ENCODE results near the gene TBC1D22A. TPM values are rescaled to one million over a fixed set of nuclear protein-coding genes. Genes with fewer than 3 reads are reported as not detected.
A peak's percentile ranks its signal among the peaks of the same experiment; 100 is the strongest.

Gene TBC1D22A
- total RNA-seq, 1 experiment from 2014 or later: 26.0 TPM

- peaks cover 6% of the 10 kb centered on the region for H3K36me3 Mint-ChIP-seq (ENCODE audit: insufficient read depth, unreplicated experiment)
- H3K9me3 Mint-ChIP-seq (ENCODE audit: unreplicated experiment): no peaks in the 10 kb centered on the region
- peaks cover 13% of the 10 kb centered on the region for H3K4me1 Mint-ChIP-seq (ENCODE audit: insufficient read depth, unreplicated experiment)
- H3K4me3 Mint-ChIP-seq (ENCODE audit: unreplicated experiment): no peak overlapping the region
- H3K27ac Mint-ChIP-seq (ENCODE audit: low read depth, unreplicated experiment): peak overlapping the region; percentile 63
- no TSS peak for BruUV-seq (replicated peaks)
- POLR2A ChIA-PET: interaction anchor here (0.5 to 1.3 kb wide), 3 partner anchors 121 to 378 kb away, joined by 3 to 4 read pairs (median 3); no protein-coding TSS in a partner anchor
- intact Hi-C loops (cut with micrococcal nuclease): no loop called here
- no peak for DNase-seq (ENCODE audit: unreplicated experiment)
- CTCF ChIA-PET: interaction anchor here (0.9 to 1.0 kb wide), 2 partner anchors 10 to 22 kb away, joined by 3 read pairs; no protein-coding TSS in a partner anchor
- H3K27me3 Mint-ChIP-seq (ENCODE audit: insufficient read depth, unreplicated experiment): no peaks in the 10 kb centered on the region
- TF ChIP-seq, protein P1, sequence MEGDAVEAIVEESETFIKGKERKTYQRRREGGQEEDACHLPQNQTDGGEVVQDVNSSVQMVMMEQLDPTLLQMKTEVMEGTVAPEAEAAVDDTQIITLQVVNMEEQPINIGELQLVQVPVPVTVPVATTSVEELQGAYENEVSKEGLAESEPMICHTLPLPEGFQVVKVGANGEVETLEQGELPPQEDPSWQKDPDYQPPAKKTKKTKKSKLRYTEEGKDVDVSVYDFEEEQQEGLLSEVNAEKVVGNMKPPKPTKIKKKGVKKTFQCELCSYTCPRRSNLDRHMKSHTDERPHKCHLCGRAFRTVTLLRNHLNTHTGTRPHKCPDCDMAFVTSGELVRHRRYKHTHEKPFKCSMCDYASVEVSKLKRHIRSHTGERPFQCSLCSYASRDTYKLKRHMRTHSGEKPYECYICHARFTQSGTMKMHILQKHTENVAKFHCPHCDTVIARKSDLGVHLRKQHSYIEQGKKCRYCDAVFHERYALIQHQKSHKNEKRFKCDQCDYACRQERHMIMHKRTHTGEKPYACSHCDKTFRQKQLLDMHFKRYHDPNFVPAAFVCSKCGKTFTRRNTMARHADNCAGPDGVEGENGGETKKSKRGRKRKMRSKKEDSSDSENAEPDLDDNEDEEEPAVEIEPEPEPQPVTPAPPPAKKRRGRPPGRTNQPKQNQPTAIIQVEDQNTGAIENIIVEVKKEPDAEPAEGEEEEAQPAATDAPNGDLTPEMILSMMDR (IDR thresholded peaks at IDR 0.05; ENCODE audit: unreplicated experiment): no peak
These were observed 391.5 kb downstream of the TBC1D22A start for GRCh38 chr22:47153854-47154525.

- H3K36me3 Mint-ChIP-seq (ENCODE audit: insufficient read depth, unreplicated experiment): peaks cover under 1% of the 10 kb centered on the region
- ChIA-PET CTCF (interaction anchor here (0.9 to 1.0 kb wide), 2 partner anchors 11 to 22 kb away, joined by 3 read pairs; no protein-coding TSS in a partner anchor), POLR2A (interaction anchor here (0.5 to 1.3 kb wide), 3 partner anchors 122 to 379 kb away, joined by 3 to 4 read pairs (median 3); no protein-coding TSS in a partner anchor)
- H3K27ac Mint-ChIP-seq (ENCODE audit: low read depth, unreplicated experiment): peak overlapping the region; percentile 40
- H3K4me1 Mint-ChIP-seq (ENCODE audit: insufficient read depth, unreplicated experiment): peaks cover 13% of the 10 kb centered on the region
- no peaks in the 10 kb centered on the region for H3K27me3 Mint-ChIP-seq (ENCODE audit: insufficient read depth, unreplicated experiment)
- H3K4me3 Mint-ChIP-seq (ENCODE audit: unreplicated experiment): peak overlapping the region; percentile 55
- H3K9me3 Mint-ChIP-seq (ENCODE audit: unreplicated experiment): no peaks in the 10 kb centered on the region
- BruUV-seq (replicated peaks): no TSS peak
- TF ChIP-seq, protein P1 (IDR thresholded peaks at IDR 0.05; ENCODE audit: unreplicated experiment): no peak
- intact Hi-C loops (cut with micrococcal nuclease): no loop called here
- peak; percentile 74 for DNase-seq (ENCODE audit: unreplicated experiment)
These were observed 392.2 kb downstream of the TBC1D22A start for GRCh38 chr22:47154621-47155081.

- ChIA-PET CTCF (interaction anchor here (0.7 to 0.9 kb wide), 2 partner anchors 23 to 300 kb away, joined by 3 to 6 read pairs; no protein-coding TSS in a partner anchor), POLR2A (interaction anchor here (1.3 kb wide), 1 partner anchor 123 kb away, joined by 4 read pairs; no protein-coding TSS in a partner anchor)
- intact Hi-C loops (cut with micrococcal nuclease): no loop called here
- Mint-ChIP-seq H3K27me3 (ENCODE audit: insufficient read depth, unreplicated experiment) (no peaks in the 10 kb centered on the region), H3K36me3 (ENCODE audit: insufficient read depth, unreplicated experiment) (no peaks in the 10 kb centered on the region), H3K4me3 (ENCODE audit: unreplicated experiment) (peak overlapping the region; percentile 55), H3K27ac (ENCODE audit: low read depth, unreplicated experiment) (peak overlapping the region; percentile 40), H3K9me3 (ENCODE audit: unreplicated experiment) (no peaks in the 10 kb centered on the region), H3K4me1 (ENCODE audit: insufficient read depth, unreplicated experiment) (peaks cover 13% of the 10 kb centered on the region)
- BruUV-seq (replicated peaks): no TSS peak
- DNase-seq (ENCODE audit: unreplicated experiment): no peak
- TF ChIP-seq, protein P1 (IDR thresholded peaks at IDR 0.05; ENCODE audit: unreplicated experiment): no peak
These were observed 392.9 kb downstream of the TBC1D22A start for GRCh38 chr22:47155131-47155885.

DNA sequence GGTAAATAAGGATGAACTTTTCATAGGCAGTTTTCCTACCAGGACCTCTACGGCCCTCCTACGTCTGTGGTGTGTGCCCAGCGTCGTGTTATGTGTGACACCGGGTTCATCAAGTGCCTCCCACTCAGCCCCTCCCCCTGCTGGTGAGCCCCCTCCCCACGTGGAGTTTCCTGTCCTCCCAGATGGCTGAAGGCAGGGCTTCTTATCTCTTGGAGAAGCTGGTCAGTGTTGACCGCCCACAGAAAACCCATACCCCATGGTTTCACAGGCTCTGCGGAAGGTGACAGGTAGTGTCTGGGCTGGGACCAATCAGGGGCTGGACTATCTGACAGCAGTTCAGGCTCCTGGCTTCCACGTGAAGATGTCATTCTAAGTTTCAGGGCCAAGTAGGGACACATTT is 393.5 kb downstream of the TBC1D22A start:
- H3K4me3 Mint-ChIP-seq (ENCODE audit: unreplicated experiment): no peak overlapping the region
- H3K9me3 Mint-ChIP-seq (ENCODE audit: unreplicated experiment): no peaks in the 10 kb centered on the region
- TF ChIP-seq, protein P1 (IDR thresholded peaks at IDR 0.05; ENCODE audit: unreplicated experiment): no peak
- BruUV-seq (replicated peaks): no TSS peak
- CTCF ChIA-PET: interaction anchor here (0.6 kb wide), 1 partner anchor 69 kb away, joined by 3 read pairs; no protein-coding TSS in a partner anchor
- POLR2A ChIA-PET: no interaction called here
- H3K36me3 Mint-ChIP-seq (ENCODE audit: insufficient read depth, unreplicated experiment): no peaks in the 10 kb centered on the region
- H3K27me3 Mint-ChIP-seq (ENCODE audit: insufficient read depth, unreplicated experiment): no peaks in the 10 kb centered on the region
- intact Hi-C loops (cut with micrococcal nuclease): no loop called here
- H3K4me1 Mint-ChIP-seq (ENCODE audit: insufficient read depth, unreplicated experiment): peaks cover 13% of the 10 kb centered on the region
- H3K27ac Mint-ChIP-seq (ENCODE audit: low read depth, unreplicated experiment): no peak overlapping the region
- DNase-seq (ENCODE audit: unreplicated experiment): no peak
